Measurements from ENCODE around the gene SUN1. TPM values are rescaled to one million over a fixed set of nuclear protein-coding genes. Genes with fewer than 3 reads are reported as not detected.
A peak's percentile ranks its signal among the peaks of the same experiment; 100 is the strongest.

The SUN1 gene
- total and polyA plus RNA-seq, 8 donors = 101 to 182 (median 154) TPM

GRCh38 chr7:824081-824480 lies 8.2 kb upstream of the SUN1 start:
- intact Hi-C loops (cut with DNase I) = no loop called here
- no peak overlapping the region for H3K4me3 ChIP-seq
- TF ChIP-seq CTCF (IDR thresholded peaks at IDR 0.05) = no peak
- H3K9me3 ChIP-seq = no peaks in the 10 kb centered on the region
- peak overlapping the region in 1 of 2 donors; percentile 37 for H3K27ac ChIP-seq
- ATAC-seq (no peak), DNase-seq (peak in 1 of 4 donors; percentile 34)
- H3K27me3 ChIP-seq = no peaks in the 10 kb centered on the region
- no peaks in the 10 kb centered on the region for H3K36me3 ChIP-seq
- peaks cover 3 to 27% of the 10 kb centered on the region in 2 donors for H3K4me1 ChIP-seq

GRCh38 chr7:824664-825063 lies 7.6 kb upstream of the SUN1 start:
- Histone ChIP-seq H3K27ac (peak overlapping the region in 1 of 2 donors; percentile 55), H3K36me3 (no peaks in the 10 kb centered on the region), H3K27me3 (no peaks in the 10 kb centered on the region), H3K4me1 (peaks cover 3 to 33% of the 10 kb centered on the region in 2 donors), H3K9me3 (no peaks in the 10 kb centered on the region), H3K4me3 (no peak overlapping the region)
- intact Hi-C loops (cut with DNase I) = no loop called here
- TF ChIP-seq CTCF (IDR thresholded peaks at IDR 0.05) = no peak
- ATAC-seq = no peak
- peak in 1 of 4 donors; percentile 67 for DNase-seq

- Histone ChIP-seq H3K4me3 (no peak overlapping the region), H3K27me3 (no peaks in the 10 kb centered on the region), H3K36me3 (no peaks in the 10 kb centered on the region), H3K27ac (peak overlapping the region; percentile 49 to 55), H3K4me1 (peaks cover 4 to 39% of the 10 kb centered on the region in 2 donors), H3K9me3 (no peaks in the 10 kb centered on the region)
- no peak for TF ChIP-seq CTCF (IDR thresholded peaks at IDR 0.05)
- intact Hi-C loops (cut with DNase I) = no loop called here
- no peak for DNase-seq
- ATAC-seq = no peak
These were observed 6.9 kb upstream of the SUN1 start for GRCh38 chr7:825386-825785.

GRCh38 chr7:826230-826917 lies 5.9 kb upstream of the SUN1 start:
- H3K27ac ChIP-seq = peak overlapping the region; percentile 49 to 55
- no peak overlapping the region for H3K4me3 ChIP-seq
- H3K36me3 ChIP-seq = no peaks in the 10 kb centered on the region
- H3K27me3 ChIP-seq = no peaks in the 10 kb centered on the region
- peaks cover 12 to 49% of the 10 kb centered on the region in 2 donors for H3K4me1 ChIP-seq
- ATAC-seq (no peak), DNase-seq (peak in 1 of 4 donors; percentile 77)
- intact Hi-C loops (cut with DNase I) = no loop called here
- no peaks in the 10 kb centered on the region for H3K9me3 ChIP-seq
- TF ChIP-seq CTCF (IDR thresholded peaks at IDR 0.05) = no peak

- H3K9me3 ChIP-seq = no peaks in the 10 kb centered on the region
- H3K36me3 ChIP-seq = no peaks in the 10 kb centered on the region
- peaks cover 14 to 59% of the 10 kb centered on the region in 2 donors for H3K4me1 ChIP-seq
- ATAC-seq (no peak), DNase-seq (peak in 1 of 4 donors; percentile 49)
- H3K4me3 ChIP-seq = no peak overlapping the region
- no peaks in the 10 kb centered on the region for H3K27me3 ChIP-seq
- H3K27ac ChIP-seq = no peak overlapping the region
- intact Hi-C loops (cut with DNase I) = no loop called here
- no peak for TF ChIP-seq CTCF (IDR thresholded peaks at IDR 0.05)
These were observed 3.3 kb upstream of the SUN1 start for GRCh38 chr7:828793-829561.
